Fibroblast of lung (primary cell): Measurements from ENCODE around the gene UBE2H. TPM values are rescaled to one million over a fixed set of nuclear protein-coding genes. Genes with fewer than 3 reads are reported as not detected.
A peak's percentile ranks its signal among the peaks of the same experiment; 100 is the strongest.

Experiments used
- DNase-seq, 2 donors: peaks; one replicate each; pipeline versions ENCODE4 v3.0.0 to v3.0.0-alpha.2; 2010; ENCODE audit warnings: low read depth in 2 of 2
- H2AFZ ChIP-seq: 2 replicates; pipeline ENCODE4 v1.5.1; 2012; ENCODE audit warnings: low read length, control low read depth, inconsistent platforms
- H3K27ac ChIP-seq: 2 replicates; pipeline ENCODE4 v1.5.1; 2011; ENCODE audit warnings: low read length, control low read depth; ENCODE audit not compliant: insufficient read depth
- H3K27me3 ChIP-seq: 2 replicates; pipeline ENCODE4 v1.5.1; 2011; ENCODE audit warnings: mild to moderate bottlenecking, low read length; ENCODE audit not compliant: control insufficient read depth, insufficient read depth
- H3K36me3 ChIP-seq: 2 replicates; pipeline ENCODE4 v1.5.1; 2011; ENCODE audit warnings: low read length; ENCODE audit not compliant: control insufficient read depth, insufficient read depth
- H3K4me1 ChIP-seq: 2 replicates; pipeline ENCODE4 v1.5.1; 2011; ENCODE audit warnings: low read length; ENCODE audit not compliant: control insufficient read depth, insufficient read depth; ENCODE audit errors: extremely low read depth
- H3K4me2 ChIP-seq: 2 replicates; pipeline ENCODE4 v1.5.1; 2011; ENCODE audit warnings: low read length, control low read depth; ENCODE audit not compliant: insufficient read depth; ENCODE audit errors: extremely low read depth
- H3K4me3 ChIP-seq, 4 experiments: fragments of 200-600 bp in 1 of 4; sonication (generic) in 1 of 4; replicated peaks in 1 of 4; 2 replicates each; pipeline ENCODE4 v1.5.1; 2011 to 2016; ENCODE audit warnings: low read length in 4 of 4, low read depth in 3 of 4, mild to moderate bottlenecking in 3 of 4, control low read depth in 2 of 4, inconsistent platforms in 1 of 4, mixed read lengths in 1 of 4; ENCODE audit not compliant: insufficient read depth in 1 of 4; ENCODE audit errors: control extremely low read depth in 1 of 4
- H3K79me2 ChIP-seq: 2 replicates; pipeline ENCODE4 v1.5.1; 2012; ENCODE audit warnings: mild to moderate bottlenecking, low read length, inconsistent platforms; ENCODE audit not compliant: control insufficient read depth, insufficient read depth
- H3K9ac ChIP-seq: 2 replicates; pipeline ENCODE4 v1.5.1; 2011; ENCODE audit warnings: mild to moderate bottlenecking, low read length, control low read depth; ENCODE audit not compliant: insufficient read depth
- H3K9me3 ChIP-seq: 2 replicates; pipeline ENCODE4 v1.5.1; 2012; ENCODE audit warnings: low read depth, low read length; ENCODE audit not compliant: control insufficient read depth, insufficient read depth
- H4K20me1 ChIP-seq: 2 replicates; pipeline ENCODE4 v1.5.1; 2011; ENCODE audit warnings: low read length; ENCODE audit not compliant: control insufficient read depth, insufficient read depth; ENCODE audit errors: extremely low read depth
- EZH2 ChIP-seq: IDR thresholded peaks from 2 replicates; pipeline ENCODE4 v1.5.1; 2012; ENCODE audit warnings: low read length, control low read depth, mild to moderate bottlenecking; ENCODE audit errors: missing control alignments
- polyA plus RNA-seq, 2 donors: library from polyadenylated mRNA; depleted of rRNA in 1 of 2; stranded (reverse) in 1 of 2; unstranded in 1 of 2; fragments of >200 nt; gene quantifications; 2 replicates each; pipeline ENCODE4 v1.2.1, GENCODE V29; 2011 to 2012; ENCODE audit warnings: missing spikeins in 1 of 2
- total RNA-seq: library from RNA; depleted of rRNA; stranded (reverse); fragments of >200 nt; gene quantifications from 2 replicates; pipeline ENCODE4 v1.2.1, GENCODE V29; 2014
- TF ChIP-seq, protein P1 (sequence below), 2 donors: IDR thresholded peaks in 1 of 2; conservative IDR thresholded peaks in 1 of 2; 1 replicate in 1 of 2; 2 replicates in 1 of 2; pipeline ENCODE4 v1.5.1; 2011 to 2012; ENCODE audit warnings: low read length in 2 of 2, control low read depth in 1 of 2, inconsistent platforms in 1 of 2, low read depth in 1 of 2, mild to moderate bottlenecking in 1 of 2

The UBE2H gene
- total and polyA plus RNA-seq, 2 donors (not counting 1 experiment from before 2014, with no cell fraction given), result 76.0 to 102 TPM

DNA sequence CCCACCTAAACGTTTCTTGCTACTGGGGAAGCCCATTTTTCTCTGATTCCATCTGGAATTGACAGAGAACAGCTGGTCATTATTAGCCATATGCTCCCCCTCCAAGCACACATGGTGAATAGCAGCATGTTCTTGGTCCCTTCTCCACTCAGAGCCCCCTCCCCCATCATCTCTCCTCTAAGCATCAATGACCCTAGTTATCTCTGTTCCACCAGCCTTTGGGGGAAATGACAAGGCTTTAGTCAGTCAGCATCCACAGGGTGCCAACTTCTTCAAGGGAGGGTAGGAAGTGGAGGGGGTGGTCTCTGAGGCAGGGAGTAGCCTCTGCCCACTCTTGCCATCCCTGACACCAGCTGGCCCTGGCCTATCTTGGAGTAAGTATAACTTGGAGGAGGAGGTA lies 163.1 kb downstream of the UBE2H start:
- no peak overlapping the region for H3K4me2 ChIP-seq

DNA sequence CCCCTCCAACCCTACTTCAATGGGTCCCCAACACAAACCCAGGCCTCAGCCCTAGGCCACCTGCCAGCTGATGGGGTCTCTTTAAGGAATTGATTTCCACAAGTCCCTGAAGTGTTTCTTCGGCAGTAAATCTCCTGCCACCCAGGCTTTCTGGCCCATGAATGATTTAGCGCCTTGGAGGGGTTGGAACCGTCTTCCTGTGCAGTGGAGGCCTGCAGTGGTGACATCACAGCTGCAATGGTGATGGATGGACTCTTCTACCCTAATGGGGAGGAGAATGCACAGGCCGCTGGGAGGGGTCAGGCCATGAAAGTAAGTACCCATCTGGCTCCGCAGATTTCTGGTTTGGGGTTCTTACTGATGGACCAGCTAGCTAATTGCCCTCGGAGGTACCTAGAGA lies 163.8 kb downstream of the UBE2H start:
- Histone ChIP-seq H3K36me3 (no peaks in the 10 kb centered on the region), H3K79me2 (no peaks in the 10 kb centered on the region), H3K27ac (no peak overlapping the region), H3K27me3 (peaks cover 31% of the 10 kb centered on the region), H3K9me3 (no peaks in the 10 kb centered on the region), H4K20me1 (no peaks in the 10 kb centered on the region), H3K4me1 (peaks cover 3% of the 10 kb centered on the region), H3K4me2 (no peak overlapping the region), H3K9ac (no peak overlapping the region), H3K4me3 (no peak overlapping the region), H2AFZ (no peak overlapping the region)
- TF ChIP-seq EZH2, result no peak
- TF ChIP-seq, protein P1, sequence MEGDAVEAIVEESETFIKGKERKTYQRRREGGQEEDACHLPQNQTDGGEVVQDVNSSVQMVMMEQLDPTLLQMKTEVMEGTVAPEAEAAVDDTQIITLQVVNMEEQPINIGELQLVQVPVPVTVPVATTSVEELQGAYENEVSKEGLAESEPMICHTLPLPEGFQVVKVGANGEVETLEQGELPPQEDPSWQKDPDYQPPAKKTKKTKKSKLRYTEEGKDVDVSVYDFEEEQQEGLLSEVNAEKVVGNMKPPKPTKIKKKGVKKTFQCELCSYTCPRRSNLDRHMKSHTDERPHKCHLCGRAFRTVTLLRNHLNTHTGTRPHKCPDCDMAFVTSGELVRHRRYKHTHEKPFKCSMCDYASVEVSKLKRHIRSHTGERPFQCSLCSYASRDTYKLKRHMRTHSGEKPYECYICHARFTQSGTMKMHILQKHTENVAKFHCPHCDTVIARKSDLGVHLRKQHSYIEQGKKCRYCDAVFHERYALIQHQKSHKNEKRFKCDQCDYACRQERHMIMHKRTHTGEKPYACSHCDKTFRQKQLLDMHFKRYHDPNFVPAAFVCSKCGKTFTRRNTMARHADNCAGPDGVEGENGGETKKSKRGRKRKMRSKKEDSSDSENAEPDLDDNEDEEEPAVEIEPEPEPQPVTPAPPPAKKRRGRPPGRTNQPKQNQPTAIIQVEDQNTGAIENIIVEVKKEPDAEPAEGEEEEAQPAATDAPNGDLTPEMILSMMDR (conservative IDR thresholded peaks at IDR 0.05 in 1 of 2, IDR thresholded peaks at IDR 0.05 in 1 of 2; ENCODE audit: low read depth in 1 of 2, low read length in 2 of 2), result no peak
- DNase-seq, result no peak

More for the DNA sequence above, 163.1 kb downstream of the UBE2H start:
- Histone ChIP-seq H3K27me3 (peaks cover 25% of the 10 kb centered on the region), H2AFZ (no peak overlapping the region), H4K20me1 (no peaks in the 10 kb centered on the region), H3K9me3 (no peaks in the 10 kb centered on the region), H3K27ac (no peak overlapping the region), H3K36me3 (no peaks in the 10 kb centered on the region), H3K79me2 (no peaks in the 10 kb centered on the region), H3K4me1 (peaks cover 3% of the 10 kb centered on the region), H3K9ac (no peak overlapping the region), H3K4me3 (no peak overlapping the region)
- no peak for DNase-seq
- TF ChIP-seq, protein P1 (conservative IDR thresholded peaks at IDR 0.05 in 1 of 2, IDR thresholded peaks at IDR 0.05 in 1 of 2; ENCODE audit: low read depth in 1 of 2, low read length in 2 of 2), result no peak
- TF ChIP-seq EZH2, result no peak

DNA sequence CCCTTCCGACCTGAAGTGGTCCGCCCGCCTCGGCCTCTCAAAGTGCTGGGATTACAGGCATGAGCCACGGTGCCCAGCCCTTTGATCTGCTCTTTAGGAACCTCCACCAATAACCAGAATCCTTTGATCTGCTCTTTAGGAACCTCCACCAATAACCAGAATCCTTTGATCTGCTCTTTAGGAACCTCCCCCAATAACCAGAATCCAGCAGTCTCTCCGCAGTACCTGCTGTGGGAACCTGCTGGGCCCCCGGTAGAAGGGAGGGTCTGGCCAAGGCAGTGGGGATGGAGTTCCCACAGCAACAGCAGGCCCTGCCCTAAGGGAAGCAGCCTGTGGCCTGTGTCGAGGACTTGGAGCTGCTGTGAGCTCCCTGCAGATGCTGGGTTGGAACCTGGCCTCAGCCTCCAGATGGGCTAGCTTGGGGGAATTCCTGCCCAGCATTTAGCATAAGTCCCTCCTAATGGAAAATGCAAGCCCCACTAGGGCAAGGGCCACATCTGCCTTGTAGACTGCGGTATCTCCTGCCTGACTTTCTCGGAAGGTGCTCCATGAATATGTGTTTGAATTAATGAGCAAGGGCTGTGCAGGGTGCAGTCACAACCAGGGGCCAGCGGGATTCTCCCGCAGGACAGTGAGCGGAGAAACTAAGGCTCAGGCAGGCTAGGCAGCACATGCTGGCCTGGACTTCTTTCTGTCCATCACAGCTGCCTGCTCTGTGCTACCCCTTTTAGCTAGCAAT lies 165.8 kb downstream of the UBE2H start:
- H3K4me2 ChIP-seq, result no peak overlapping the region
- H4K20me1 ChIP-seq, result no peaks in the 10 kb centered on the region
- H3K27me3 ChIP-seq, result peaks cover 50% of the 10 kb centered on the region
- no peak overlapping the region for H2AFZ ChIP-seq
- no peaks in the 10 kb centered on the region for H3K9me3 ChIP-seq
- no peaks in the 10 kb centered on the region for H3K79me2 ChIP-seq
- peaks cover 3% of the 10 kb centered on the region for H3K4me1 ChIP-seq
- H3K36me3 ChIP-seq, result no peaks in the 10 kb centered on the region
- no peak overlapping the region for H3K9ac ChIP-seq
- TF ChIP-seq EZH2, result peak; percentile 58
- TF ChIP-seq, protein P1 (conservative IDR thresholded peaks at IDR 0.05 in 1 of 2, IDR thresholded peaks at IDR 0.05 in 1 of 2; ENCODE audit: low read depth in 1 of 2, low read length in 2 of 2), result no peak
- H3K27ac ChIP-seq, result no peak overlapping the region
- H3K4me3 ChIP-seq, result no peak overlapping the region
- no peak for DNase-seq
